ENCODE data around the gene EPB41L2. TPM values are rescaled to one million over a fixed set of nuclear protein-coding genes. Genes with fewer than 3 reads are reported as not detected.

EPB41L2 gene
- total RNA-seq, 1 donor from 2014 or later: 3.2 TPM

- H3K4me3 ChIP-seq (ENCODE audit: low read depth, low read length): no peak overlapping the region
- no peaks in the 10 kb centered on the region for H3K36me3 ChIP-seq (ENCODE audit: control insufficient read depth, insufficient read depth, low read length)
- no peaks in the 10 kb centered on the region for H3K27me3 ChIP-seq (ENCODE audit: control insufficient read depth, insufficient read depth, low read length)
- FAIRE-seq (no peak), DNase-seq (ENCODE audit: low read depth) (no peak)
- no peak for TF ChIP-seq CTCF (IDR thresholded peaks at IDR 0.05; ENCODE audit: insufficient read depth, low read length, severe bottlenecking)
These were observed 169.8 kb downstream of the EPB41L2 start for GRCh38 chr6:130893277-130893676.

GRCh38 chr6:130890521-130890971 is 172.5 kb downstream of the EPB41L2 start:
- FAIRE-seq (no peak), DNase-seq (ENCODE audit: low read depth) (no peak)
- Histone ChIP-seq H3K27me3 (ENCODE audit: control insufficient read depth, insufficient read depth, low read length) (no peaks in the 10 kb centered on the region), H3K4me3 (ENCODE audit: low read depth, low read length) (no peak overlapping the region), H3K36me3 (ENCODE audit: control insufficient read depth, insufficient read depth, low read length) (no peaks in the 10 kb centered on the region)
- no peak for TF ChIP-seq CTCF (IDR thresholded peaks at IDR 0.05; ENCODE audit: insufficient read depth, low read length, severe bottlenecking)

- no peaks in the 10 kb centered on the region for H3K36me3 ChIP-seq (ENCODE audit: control insufficient read depth, insufficient read depth, low read length)
- FAIRE-seq (no peak), DNase-seq (ENCODE audit: low read depth) (no peak)
- TF ChIP-seq CTCF (IDR thresholded peaks at IDR 0.05; ENCODE audit: insufficient read depth, low read length, severe bottlenecking): no peak
- no peaks in the 10 kb centered on the region for H3K27me3 ChIP-seq (ENCODE audit: control insufficient read depth, insufficient read depth, low read length)
- H3K4me3 ChIP-seq (ENCODE audit: low read depth, low read length): no peak overlapping the region
These were observed 173.6 kb downstream of the EPB41L2 start for GRCh38 chr6:130889423-130889822.

- no peak for DNase-seq (ENCODE audit: low read depth)
- H3K27me3 ChIP-seq (ENCODE audit: control insufficient read depth, insufficient read depth, low read length): no peaks in the 10 kb centered on the region
- no peak for TF ChIP-seq CTCF (IDR thresholded peaks at IDR 0.05; ENCODE audit: insufficient read depth, low read length, severe bottlenecking)
- no peaks in the 10 kb centered on the region for H3K36me3 ChIP-seq (ENCODE audit: control insufficient read depth, insufficient read depth, low read length)
- no peak overlapping the region for H3K4me3 ChIP-seq (ENCODE audit: low read depth, low read length)
- FAIRE-seq: no peak
These were observed 174.8 kb downstream of the EPB41L2 start for GRCh38 chr6:130888246-130888645.

GRCh38 chr6:130886966-130887365 is 176.1 kb downstream of the EPB41L2 start:
- Histone ChIP-seq H3K4me3 (ENCODE audit: low read depth, low read length) (no peak overlapping the region), H3K27me3 (ENCODE audit: control insufficient read depth, insufficient read depth, low read length) (no peaks in the 10 kb centered on the region), H3K36me3 (ENCODE audit: control insufficient read depth, insufficient read depth, low read length) (no peaks in the 10 kb centered on the region)
- no peak for FAIRE-seq
- TF ChIP-seq CTCF (IDR thresholded peaks at IDR 0.05; ENCODE audit: insufficient read depth, low read length, severe bottlenecking): no peak
- no peak for DNase-seq (ENCODE audit: low read depth)

Measured in bronchial epithelial cell (primary cell).